ENCODE measurements around the gene PTAFR.

Gene PTAFR

GRCh38 chr1:28129150-28129549 is 47.3 kb downstream of the PTAFR start:
- Mint-ChIP-seq H3K36me3 (ENCODE audit: low read depth) (no peaks in the 10 kb centered on the region), H3K9me3 (no peaks in the 10 kb centered on the region), H3K27ac (no peak overlapping the region), H3K4me1 (ENCODE audit: low read depth) (no peaks in the 10 kb centered on the region), H3K27me3 (ENCODE audit: low read depth) (peaks cover 73% of the 10 kb centered on the region), H3K4me3 (no peak overlapping the region)
- DNase-seq (ENCODE audit: low spot score), result no peak

DNA sequence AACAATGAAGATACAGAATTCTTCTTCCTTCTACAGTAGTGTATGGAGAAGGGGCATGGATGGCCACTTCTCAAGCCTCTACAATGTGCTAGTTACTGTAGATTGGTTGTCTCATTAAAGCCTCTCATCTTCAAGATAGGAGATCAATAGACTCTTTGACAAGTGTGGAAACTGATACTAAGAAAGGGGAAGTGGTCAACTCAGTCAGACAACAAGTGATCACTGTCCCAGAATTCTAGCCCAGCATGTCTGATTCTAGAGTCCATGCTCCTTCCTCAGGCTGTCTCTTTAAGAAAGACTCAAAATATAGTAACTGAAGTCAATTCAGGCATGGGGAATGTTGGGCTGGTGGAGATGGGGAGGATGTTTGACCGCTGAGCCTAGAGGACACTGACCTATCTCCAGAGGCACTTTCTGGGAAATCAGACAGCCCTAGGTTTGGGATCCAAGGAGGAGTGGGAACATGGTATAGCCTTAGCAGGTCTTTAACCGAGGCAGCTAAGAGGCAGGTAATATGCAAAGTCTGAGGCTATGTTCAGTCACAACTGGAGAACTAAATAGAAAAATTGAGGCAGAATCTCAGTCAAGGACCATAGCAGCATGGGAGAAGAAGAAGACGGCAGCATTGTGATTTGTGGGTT is 48.8 kb downstream of the PTAFR start:
- no peaks in the 10 kb centered on the region for H3K9me3 Mint-ChIP-seq
- H3K4me3 Mint-ChIP-seq, result no peak overlapping the region
- H3K4me1 Mint-ChIP-seq (ENCODE audit: low read depth), result no peaks in the 10 kb centered on the region
- H3K27me3 Mint-ChIP-seq (ENCODE audit: low read depth), result peaks cover 67% of the 10 kb centered on the region
- H3K36me3 Mint-ChIP-seq (ENCODE audit: low read depth), result no peaks in the 10 kb centered on the region
- H3K27ac Mint-ChIP-seq, result no peak overlapping the region
- no peak for DNase-seq (ENCODE audit: low spot score)

DNA sequence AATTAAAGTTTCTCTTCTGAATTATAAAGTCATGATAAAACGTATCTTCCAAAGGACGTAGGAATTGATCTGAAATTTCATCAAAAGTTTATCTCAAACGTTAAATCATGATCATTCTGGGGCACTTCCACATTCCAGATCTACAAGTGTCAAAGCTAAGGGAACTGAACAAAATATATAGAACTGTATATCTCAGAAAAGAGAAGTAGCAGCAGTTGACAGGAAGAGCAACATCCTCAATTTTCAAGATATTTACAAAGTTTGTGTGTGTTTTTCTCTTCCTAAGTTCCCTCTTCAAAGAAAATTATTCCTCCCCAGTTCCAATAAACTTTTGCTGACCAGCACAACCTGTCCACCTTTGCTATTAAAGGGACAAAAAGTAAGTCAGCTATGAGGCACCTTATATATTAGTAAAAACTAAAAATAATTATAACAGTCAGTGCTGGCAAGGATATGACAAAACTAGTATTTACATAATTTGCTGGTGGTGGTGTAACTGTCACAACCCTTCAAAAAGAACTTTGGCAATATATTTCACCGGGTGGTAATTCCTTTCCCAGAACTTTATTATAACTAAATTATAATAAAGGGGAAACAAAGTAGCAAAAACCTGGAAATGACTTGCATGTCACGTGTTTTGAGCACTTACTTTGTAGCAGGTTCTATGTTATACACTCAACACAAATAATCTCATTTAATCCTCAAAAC is 49.6 kb downstream of the PTAFR start:
- Mint-ChIP-seq H3K27me3 (ENCODE audit: low read depth) (peaks cover 60% of the 10 kb centered on the region), H3K4me1 (ENCODE audit: low read depth) (no peaks in the 10 kb centered on the region), H3K4me3 (no peak overlapping the region), H3K9me3 (no peaks in the 10 kb centered on the region), H3K27ac (no peak overlapping the region), H3K36me3 (ENCODE audit: low read depth) (no peaks in the 10 kb centered on the region)
- no peak for DNase-seq (ENCODE audit: low spot score)

DNA sequence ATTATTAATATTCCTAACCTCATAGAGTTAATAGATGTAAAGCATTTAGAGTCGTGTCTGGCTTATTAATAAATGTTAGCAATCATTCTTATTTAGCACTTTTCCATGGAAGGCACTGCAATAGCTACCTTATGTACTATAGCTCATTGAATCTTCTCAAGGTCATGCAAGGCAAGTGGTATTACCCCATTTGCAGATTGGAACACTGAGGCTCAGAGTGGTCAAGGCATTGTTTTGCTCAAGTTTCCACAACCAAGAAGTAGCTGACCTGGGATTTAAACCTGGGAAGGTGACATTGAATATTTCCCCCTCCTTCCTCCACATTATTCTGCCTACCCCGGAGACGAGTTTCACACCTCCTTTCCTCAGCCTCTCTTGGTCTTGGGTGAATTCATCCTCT is 50.3 kb downstream of the PTAFR start:
- Mint-ChIP-seq H3K9me3 (no peaks in the 10 kb centered on the region), H3K4me3 (no peak overlapping the region), H3K36me3 (ENCODE audit: low read depth) (no peaks in the 10 kb centered on the region), H3K4me1 (ENCODE audit: low read depth) (no peaks in the 10 kb centered on the region), H3K27ac (no peak overlapping the region), H3K27me3 (ENCODE audit: low read depth) (peaks cover 55% of the 10 kb centered on the region)
- no peak for DNase-seq (ENCODE audit: low spot score)

DNA sequence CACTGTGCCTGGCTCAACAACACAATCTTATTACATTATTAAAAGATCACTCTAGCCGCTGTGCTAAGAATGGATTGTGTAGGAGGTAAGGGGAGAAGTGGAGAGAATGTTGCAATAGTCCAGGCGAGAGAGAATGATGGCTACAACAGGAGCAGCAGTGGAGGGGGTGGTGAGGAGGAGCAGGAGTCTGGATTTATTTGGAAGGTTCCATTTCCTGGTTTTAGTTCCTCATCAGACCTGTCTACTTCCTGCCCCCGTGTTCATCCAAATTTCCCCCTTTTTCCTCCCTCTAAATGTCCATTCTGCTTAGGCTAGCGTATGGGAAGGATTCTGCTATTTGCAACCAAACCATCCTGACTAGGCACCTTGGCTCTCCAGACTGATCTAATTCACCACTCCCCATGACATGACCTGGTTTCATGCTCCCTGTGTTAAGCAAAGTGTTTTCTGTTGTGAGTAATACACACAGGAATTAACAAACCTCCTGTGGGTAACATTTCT is 53.0 kb downstream of the PTAFR start:
- Mint-ChIP-seq H3K4me1 (ENCODE audit: low read depth) (no peaks in the 10 kb centered on the region), H3K4me3 (no peak overlapping the region), H3K27me3 (ENCODE audit: low read depth) (peaks cover 48% of the 10 kb centered on the region), H3K9me3 (no peaks in the 10 kb centered on the region), H3K27ac (no peak overlapping the region), H3K36me3 (ENCODE audit: low read depth) (no peaks in the 10 kb centered on the region)
- DNase-seq (ENCODE audit: low spot score), result no peak

GRCh38 chr1:28122183-28122582 is 54.3 kb downstream of the PTAFR start:
- no peak for DNase-seq (ENCODE audit: low spot score)
- no peak overlapping the region for H3K27ac Mint-ChIP-seq
- H3K36me3 Mint-ChIP-seq (ENCODE audit: low read depth), result no peaks in the 10 kb centered on the region
- peaks cover 2% of the 10 kb centered on the region for H3K4me1 Mint-ChIP-seq (ENCODE audit: low read depth)
- H3K27me3 Mint-ChIP-seq (ENCODE audit: low read depth), result peaks cover 46% of the 10 kb centered on the region
- no peaks in the 10 kb centered on the region for H3K9me3 Mint-ChIP-seq
- no peak overlapping the region for H3K4me3 Mint-ChIP-seq

DNA sequence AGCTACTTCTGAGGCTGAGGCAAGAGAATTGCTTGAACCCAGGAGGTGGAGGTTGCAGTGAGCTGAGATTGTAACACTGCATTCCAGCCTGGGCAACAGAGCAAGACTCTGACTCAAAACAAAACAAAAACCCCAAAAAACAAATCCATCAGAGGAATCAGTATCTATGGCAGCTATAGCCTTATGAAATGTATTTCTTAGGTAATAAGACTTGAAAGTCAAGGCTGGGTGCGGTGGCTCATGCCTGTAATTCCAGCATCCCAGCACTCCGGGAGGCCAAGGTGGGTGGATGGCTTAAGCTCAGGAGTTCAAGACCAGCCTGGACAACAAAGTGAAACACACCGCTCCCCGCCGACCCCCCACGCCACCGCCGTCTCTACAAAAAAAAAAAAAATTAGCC is 56.9 kb downstream of the PTAFR start:
- H3K27ac Mint-ChIP-seq, result no peak overlapping the region
- peaks cover 8% of the 10 kb centered on the region for H3K4me1 Mint-ChIP-seq (ENCODE audit: low read depth)

GRCh38 chr1:28118640-28119307 is 57.7 kb downstream of the PTAFR start:
- no peaks in the 10 kb centered on the region for H3K9me3 Mint-ChIP-seq
- DNase-seq (ENCODE audit: low spot score), result no peak
- no peak overlapping the region for H3K4me3 Mint-ChIP-seq
- peaks cover 10% of the 10 kb centered on the region for H3K4me1 Mint-ChIP-seq (ENCODE audit: low read depth)
- H3K27ac Mint-ChIP-seq, result no peak overlapping the region
- H3K27me3 Mint-ChIP-seq (ENCODE audit: low read depth), result peaks cover 48% of the 10 kb centered on the region
- H3K36me3 Mint-ChIP-seq (ENCODE audit: low read depth), result no peaks in the 10 kb centered on the region

More for the DNA sequence above, 56.9 kb downstream of the PTAFR start:
- DNase-seq (ENCODE audit: low spot score), result no peak
- Mint-ChIP-seq H3K27me3 (ENCODE audit: low read depth) (peaks cover 43% of the 10 kb centered on the region), H3K36me3 (ENCODE audit: low read depth) (no peaks in the 10 kb centered on the region), H3K9me3 (no peaks in the 10 kb centered on the region), H3K4me3 (no peak overlapping the region)

DNA sequence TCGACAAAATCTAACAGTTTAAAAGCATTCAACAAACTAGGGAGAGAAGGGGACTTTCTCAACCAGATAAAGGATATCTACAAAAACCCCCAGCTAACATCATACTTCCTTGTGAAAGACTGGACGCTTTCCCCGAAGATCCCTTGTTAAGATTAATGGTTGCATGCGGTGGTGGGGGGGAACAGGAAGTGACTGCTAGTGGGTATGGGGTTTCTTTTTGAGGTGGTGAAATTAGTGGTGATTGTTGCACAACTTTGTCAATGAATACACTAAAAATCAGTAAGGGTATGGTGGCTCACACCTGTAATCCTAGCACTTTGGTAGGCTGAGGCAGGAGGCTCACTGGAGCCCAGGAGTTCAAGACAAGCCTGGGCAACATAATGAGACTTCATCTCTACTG is 61.2 kb downstream of the PTAFR start:
- H3K4me1 Mint-ChIP-seq (ENCODE audit: low read depth), result peaks cover 23% of the 10 kb centered on the region
- H3K4me3 Mint-ChIP-seq, result peak overlapping the region; percentile 57

DNA sequence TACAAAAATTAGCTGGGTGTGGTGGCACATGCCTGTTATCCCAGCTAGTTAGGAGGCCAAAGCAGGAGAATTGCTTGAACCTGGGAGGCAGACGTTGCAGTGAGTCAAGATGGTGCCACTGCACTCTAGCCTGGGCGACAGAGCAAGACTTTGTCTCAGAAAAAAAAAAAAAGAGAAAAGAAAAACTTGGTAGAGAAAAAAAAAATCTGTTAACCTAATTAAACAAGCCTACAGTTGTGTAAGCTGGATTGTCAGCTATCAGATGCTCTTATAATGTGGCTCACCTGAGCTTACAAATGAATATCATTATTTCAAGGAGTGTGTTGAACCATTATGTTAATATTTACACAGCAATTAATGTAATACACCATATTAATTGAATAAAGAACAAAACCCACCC is 61.6 kb downstream of the PTAFR start:
- peak overlapping the region; percentile 57 for H3K4me3 Mint-ChIP-seq
- H3K27me3 Mint-ChIP-seq (ENCODE audit: low read depth), result peaks cover 58% of the 10 kb centered on the region
- no peak for DNase-seq (ENCODE audit: low spot score)
- no peaks in the 10 kb centered on the region for H3K9me3 Mint-ChIP-seq
- no peak overlapping the region for H3K27ac Mint-ChIP-seq
- no peaks in the 10 kb centered on the region for H3K36me3 Mint-ChIP-seq (ENCODE audit: low read depth)
- H3K4me1 Mint-ChIP-seq (ENCODE audit: low read depth), result peaks cover 23% of the 10 kb centered on the region

More for the DNA sequence above, 61.2 kb downstream of the PTAFR start:
- peak; percentile 69 for DNase-seq (ENCODE audit: low spot score)
- Mint-ChIP-seq H3K27me3 (ENCODE audit: low read depth) (peaks cover 58% of the 10 kb centered on the region), H3K27ac (no peak overlapping the region), H3K9me3 (no peaks in the 10 kb centered on the region), H3K36me3 (ENCODE audit: low read depth) (no peaks in the 10 kb centered on the region)

DNA sequence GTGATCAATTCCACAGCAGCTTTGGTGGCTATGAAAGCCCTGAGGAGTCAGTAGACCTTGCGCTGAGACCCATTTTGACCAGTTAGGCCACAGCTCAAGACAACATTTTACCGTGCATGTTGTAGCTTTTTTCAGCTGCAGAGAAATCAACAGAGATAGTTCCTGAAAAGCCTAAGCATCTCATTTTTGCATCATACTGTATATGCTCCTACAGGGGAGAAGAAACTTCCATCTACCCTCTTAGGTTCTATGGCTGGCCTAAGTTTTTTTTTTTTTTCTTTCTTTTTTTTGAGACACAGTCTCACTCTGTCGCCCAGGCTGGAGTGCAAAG is 63.3 kb downstream of the PTAFR start:
- H3K9me3 Mint-ChIP-seq, result no peaks in the 10 kb centered on the region
- no peak overlapping the region for H3K27ac Mint-ChIP-seq
- H3K27me3 Mint-ChIP-seq (ENCODE audit: low read depth), result peaks cover 62% of the 10 kb centered on the region
- no peaks in the 10 kb centered on the region for H3K36me3 Mint-ChIP-seq (ENCODE audit: low read depth)
- H3K4me3 Mint-ChIP-seq, result no peak overlapping the region
- peaks cover 23% of the 10 kb centered on the region for H3K4me1 Mint-ChIP-seq (ENCODE audit: low read depth)
- no peak for DNase-seq (ENCODE audit: low spot score)

DNA sequence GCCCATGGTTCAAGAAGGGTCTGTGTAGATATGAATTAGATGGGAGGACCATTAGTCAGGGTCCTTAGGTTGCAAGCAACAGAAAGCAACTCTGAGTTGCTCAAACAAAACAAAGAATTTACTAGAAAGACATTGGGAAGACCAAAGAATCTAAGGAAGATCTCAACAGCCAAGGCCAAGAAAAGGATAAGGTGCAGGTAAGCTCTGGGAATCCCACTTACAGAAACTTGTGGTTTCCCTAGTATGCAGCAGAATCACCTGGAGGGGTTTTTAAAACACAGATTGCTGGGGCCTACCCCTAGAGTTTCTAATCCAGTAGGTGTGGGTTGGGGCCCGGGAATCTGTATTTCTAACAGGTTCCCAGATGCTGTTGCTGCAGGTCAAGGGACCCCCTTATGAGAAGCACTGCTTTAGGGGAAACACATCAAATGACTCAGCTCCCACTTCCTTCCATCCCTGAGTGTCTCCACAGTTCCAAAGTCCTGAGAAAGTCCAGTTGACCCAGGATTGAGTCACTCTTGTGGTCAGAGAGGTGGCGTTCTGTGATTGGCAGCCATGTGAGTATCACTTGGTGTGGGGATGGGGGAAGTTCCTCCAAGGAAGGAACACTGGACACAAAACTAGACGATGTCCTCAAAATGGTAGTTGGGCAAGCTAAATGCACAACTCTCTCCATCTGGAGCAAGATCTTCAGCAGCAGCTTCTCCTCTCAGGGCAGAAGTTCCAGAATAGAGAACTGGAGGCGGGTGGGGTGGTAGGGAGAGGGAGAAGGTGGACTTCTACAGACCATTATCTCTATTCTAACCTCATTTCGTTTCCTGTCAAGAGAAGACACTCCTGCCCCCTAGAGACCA is 63.9 kb downstream of the PTAFR start:
- H3K36me3 Mint-ChIP-seq (ENCODE audit: low read depth), result no peaks in the 10 kb centered on the region
- DNase-seq (ENCODE audit: low spot score), result no peak
- H3K27ac Mint-ChIP-seq, result no peak overlapping the region
- H3K4me3 Mint-ChIP-seq, result no peak overlapping the region
- no peaks in the 10 kb centered on the region for H3K9me3 Mint-ChIP-seq
- H3K27me3 Mint-ChIP-seq (ENCODE audit: low read depth), result peaks cover 64% of the 10 kb centered on the region
- peaks cover 22% of the 10 kb centered on the region for H3K4me1 Mint-ChIP-seq (ENCODE audit: low read depth)

DNA sequence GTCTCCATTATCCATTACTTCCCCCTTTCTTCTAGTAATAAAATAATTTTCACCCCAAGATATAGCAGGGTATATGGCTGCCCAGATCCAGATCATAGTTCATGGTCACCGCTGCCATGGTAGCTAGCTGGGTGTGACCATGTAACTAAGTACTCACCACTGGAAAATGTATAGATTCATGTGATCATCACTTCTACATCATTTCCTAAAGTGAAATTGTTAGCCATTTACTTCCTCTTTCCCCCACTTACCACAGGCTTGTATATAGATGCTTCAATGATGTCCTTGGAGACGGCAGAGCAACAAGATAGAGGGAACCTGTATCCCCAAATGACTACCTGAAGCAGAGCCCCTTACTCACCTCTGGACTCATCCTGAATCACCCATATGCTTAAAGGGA is 65.3 kb downstream of the PTAFR start:
- Mint-ChIP-seq H3K36me3 (ENCODE audit: low read depth) (no peaks in the 10 kb centered on the region), H3K27me3 (ENCODE audit: low read depth) (peaks cover 51% of the 10 kb centered on the region), H3K4me3 (no peak overlapping the region), H3K9me3 (no peaks in the 10 kb centered on the region), H3K4me1 (ENCODE audit: low read depth) (peaks cover 21% of the 10 kb centered on the region), H3K27ac (no peak overlapping the region)
- DNase-seq (ENCODE audit: low spot score), result no peak

DNA sequence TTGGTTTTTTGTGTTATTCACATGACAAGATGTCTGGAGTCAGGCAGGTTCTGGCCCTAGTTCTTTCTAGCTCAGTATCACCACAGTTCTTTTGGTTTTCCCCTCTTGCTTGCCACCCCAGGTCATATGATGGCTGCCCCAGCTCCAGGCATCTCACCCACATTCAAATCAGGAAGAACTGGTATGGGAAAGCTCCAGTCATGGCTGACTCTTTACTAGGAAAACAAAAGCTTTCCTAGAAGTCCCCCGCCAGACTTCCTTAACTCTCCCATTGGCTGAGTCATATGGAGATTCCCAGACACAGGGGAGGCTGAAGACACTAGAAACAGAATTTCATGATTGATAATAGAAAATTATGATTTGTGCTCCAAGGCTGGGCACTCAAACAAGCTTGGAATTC is 65.9 kb downstream of the PTAFR start:
- Mint-ChIP-seq H3K36me3 (ENCODE audit: low read depth) (no peaks in the 10 kb centered on the region), H3K4me3 (no peak overlapping the region), H3K9me3 (no peaks in the 10 kb centered on the region), H3K27ac (no peak overlapping the region), H3K4me1 (ENCODE audit: low read depth) (peaks cover 21% of the 10 kb centered on the region), H3K27me3 (ENCODE audit: low read depth) (peaks cover 51% of the 10 kb centered on the region)
- DNase-seq (ENCODE audit: low spot score), result no peak

Data from T-helper 2 cell treated with Interferon-gamma antibody and Interleukin-4, amounts not matched to agents 5 μg/mL and 100 μg/mL, for 36 hours (primary cell).